Stimulated activated CD4-positive, alpha-beta T cell treated with anti-CD3 and anti-CD28 coated beads, TNF-alpha, amount 100 ng/mL, for 48 hours (primary cell): Measurements from ENCODE around the gene DEF6.
"Not testable (repeated sequence)": the region's sequence is repeated elsewhere in the genome, so short reads cannot be mapped to it uniquely, and the experiment has no call there.

Experiments
- DNase-seq, 3 donors: peaks; one replicate each; pipeline ENCODE4 v3.0.0-alpha.2; 2020; ENCODE audit warnings: low read depth in 3 of 3

Gene DEF6

DNA sequence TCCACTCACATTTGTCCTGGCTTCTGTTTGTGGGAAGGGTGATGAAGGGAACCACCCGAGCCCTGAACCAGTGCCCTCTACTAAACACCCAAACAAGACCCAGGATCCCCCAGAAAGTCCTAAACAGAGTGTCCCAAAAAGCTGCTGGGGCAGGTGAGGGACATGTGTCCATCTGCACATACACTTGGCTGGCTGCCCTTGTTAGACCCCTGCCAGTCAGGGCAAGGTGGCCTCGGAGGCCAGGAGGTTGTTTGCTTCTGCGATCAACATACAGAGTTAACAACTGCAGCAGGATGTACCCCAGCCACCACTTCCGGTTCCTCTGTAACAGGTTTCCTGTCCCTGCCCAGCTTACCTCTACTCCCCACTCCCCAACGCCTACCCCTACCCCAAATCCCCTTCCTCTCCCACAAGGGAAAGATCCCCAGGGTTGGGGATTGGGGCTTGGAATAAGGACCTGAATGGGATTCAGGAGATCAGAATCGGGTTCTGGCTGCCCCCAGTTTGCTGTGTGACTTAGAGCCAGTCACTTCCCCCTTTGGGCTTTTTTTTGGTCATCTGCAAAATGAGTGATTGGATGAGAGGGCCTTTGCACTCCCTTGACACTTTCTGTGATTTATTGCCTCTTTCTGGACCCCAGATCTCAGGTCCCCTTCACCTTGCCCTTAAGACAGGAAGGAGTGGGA lies 13.9 kb downstream of the DEF6 start:
- no peak for DNase-seq

DNA sequence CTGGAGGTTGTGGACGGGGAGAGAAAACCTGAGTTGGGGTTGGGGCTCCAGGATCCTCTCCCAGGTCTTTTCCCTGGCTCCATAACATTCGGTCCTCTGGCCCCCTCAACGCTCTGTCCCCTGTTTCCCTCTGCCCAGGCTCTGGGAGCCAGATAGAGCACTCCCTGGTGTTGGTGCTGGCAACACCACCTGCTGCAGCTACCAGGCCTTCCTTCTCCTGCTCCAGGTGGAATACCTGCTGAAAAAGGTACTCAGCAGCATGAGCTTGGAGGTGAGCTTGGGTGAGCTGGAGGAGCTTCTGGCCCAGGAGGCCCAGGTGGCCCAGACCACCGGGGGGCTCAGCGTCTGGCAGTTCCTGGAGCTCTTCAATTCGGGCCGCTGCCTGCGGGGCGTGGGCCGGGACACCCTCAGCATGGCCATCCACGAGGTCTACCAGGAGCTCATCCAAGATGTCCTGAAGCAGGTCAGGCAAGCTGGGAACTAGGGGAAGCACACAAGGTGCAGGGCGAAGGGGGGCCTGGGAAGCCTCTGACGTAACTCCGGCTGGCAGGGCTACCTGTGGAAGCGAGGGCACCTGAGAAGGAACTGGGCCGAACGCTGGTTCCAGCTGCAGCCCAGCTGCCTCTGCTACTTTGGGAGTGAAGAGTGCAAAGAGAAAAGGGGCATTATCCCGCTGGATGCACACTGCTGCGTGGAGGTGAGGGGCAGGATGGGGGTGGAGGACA lies 14.6 kb downstream of the DEF6 start:
- no peak for DNase-seq

DNA sequence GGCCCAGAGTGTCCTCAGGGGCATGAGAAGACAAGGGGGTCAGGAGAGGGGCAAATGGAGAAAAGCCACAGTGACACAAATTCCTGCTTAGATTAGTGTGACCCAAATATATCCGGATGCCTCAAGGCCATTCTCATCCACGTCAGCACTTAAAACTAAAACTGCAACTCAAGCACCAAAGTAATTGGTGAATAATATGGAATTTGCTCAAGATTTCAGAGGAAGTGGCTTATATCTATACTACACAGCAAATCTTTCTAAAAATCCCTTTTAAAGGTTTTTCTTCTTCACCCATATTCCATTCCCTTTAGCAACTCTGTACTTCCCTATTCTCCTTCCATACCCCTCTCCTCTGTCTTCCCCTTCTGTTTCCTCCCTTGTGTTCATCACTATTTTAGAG lies 15.2 kb downstream of the DEF6 start:
- no peak for DNase-seq

DNA sequence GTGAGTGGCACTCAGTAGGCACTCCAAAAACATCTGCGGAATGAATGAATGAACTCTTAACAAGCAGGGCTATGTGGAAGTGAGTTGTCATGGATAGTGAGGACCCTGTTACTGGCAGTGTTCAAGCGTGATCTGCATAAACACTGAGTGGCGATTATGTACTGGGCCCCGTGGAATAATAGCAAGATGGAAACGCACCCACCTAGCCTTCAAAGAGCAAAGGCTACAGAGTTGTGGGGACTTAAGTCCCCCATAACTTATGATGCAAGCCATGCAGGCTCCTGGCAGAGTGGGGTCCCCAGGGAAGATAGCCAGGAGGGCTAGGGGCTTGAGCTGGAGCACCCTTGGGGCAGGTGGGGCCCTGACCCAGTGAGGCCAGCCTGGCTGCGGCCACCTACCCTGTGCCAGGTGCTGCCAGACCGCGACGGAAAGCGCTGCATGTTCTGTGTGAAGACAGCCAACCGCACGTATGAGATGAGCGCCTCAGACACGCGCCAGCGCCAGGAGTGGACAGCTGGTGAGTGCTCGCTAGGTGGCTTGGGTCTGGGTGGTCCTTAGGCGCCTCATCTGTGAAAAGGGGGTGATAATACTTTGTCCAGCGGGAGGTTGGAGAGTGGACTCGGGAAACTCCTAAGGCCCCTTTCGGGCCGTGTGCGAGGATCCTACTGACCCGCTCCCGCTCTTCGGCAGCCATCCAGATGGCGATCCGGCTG lies 20.0 kb downstream of the DEF6 start:
- DNase-seq: no peak

DNA sequence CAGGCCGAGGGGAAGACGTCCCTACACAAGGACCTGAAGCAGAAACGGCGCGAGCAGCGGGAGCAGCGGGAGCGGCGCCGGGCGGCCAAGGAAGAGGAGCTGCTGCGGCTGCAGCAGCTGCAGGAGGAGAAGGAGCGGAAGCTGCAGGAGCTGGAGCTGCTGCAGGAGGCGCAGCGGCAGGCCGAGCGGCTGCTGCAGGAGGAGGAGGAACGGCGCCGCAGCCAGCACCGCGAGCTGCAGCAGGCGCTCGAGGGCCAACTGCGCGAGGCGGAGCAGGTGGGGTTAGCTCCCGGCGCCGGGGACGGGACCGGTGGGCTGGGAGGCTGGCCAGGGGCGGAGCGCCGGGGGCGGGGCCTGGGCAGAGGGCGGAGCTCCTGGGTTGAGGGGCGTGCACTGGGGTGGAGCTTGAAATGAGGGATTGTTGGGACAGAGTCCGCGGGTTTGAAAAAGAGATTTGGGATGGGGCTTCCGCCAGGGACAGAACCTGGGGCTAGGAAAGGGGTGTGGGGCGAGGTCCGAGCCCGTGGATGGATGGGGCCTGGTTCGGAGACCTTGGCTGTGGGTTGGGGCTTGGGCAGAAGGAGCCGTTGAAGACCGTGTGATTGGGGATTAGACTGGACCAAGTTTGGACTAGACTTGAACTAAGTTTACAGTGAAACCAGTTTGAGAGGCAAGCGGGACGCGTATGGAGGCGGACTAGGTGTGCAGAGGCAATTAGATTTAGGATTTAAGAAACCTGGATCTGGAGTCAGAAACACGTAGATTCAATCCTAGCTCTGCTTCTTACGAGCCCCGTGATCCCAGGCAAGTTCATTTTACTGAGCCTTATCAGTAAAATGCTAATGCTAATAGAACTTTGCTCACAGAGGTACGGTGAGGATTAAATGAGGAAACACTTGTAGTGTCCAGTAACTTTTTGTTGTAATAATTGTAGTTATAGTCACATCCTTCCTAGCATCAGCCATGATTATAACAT lies 20.9 kb downstream of the DEF6 start:
- DNase-seq: no peak

DNA sequence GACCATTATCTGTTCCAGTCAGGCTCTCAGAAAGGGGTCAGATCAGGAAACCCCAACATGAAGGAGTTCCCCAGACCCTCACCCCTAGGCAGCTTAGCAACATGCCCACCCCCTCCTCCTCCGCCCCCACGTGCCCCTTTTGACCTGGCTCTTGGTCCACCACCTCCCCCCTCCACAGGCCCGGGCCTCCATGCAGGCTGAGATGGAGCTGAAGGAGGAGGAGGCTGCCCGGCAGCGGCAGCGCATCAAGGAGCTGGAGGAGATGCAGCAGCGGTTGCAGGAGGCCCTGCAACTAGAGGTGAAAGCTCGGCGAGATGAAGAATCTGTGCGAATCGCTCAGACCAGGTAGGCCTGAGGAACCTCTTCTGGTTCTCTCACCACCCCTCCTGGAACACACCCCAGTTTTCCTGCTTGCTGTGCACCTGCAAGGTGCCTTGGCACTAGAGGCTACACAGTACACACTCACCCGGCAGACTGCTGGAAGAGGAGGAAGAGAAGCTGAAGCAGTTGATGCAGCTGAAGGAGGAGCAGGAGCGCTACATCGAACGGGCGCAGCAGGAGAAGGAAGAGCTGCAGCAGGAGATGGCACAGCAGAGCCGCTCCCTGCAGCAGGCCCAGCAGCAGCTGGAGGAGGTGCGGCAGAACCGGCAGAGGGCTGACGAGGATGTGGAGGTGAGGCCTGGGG lies 21.9 kb downstream of the DEF6 start:
- DNase-seq: no peak

DNA sequence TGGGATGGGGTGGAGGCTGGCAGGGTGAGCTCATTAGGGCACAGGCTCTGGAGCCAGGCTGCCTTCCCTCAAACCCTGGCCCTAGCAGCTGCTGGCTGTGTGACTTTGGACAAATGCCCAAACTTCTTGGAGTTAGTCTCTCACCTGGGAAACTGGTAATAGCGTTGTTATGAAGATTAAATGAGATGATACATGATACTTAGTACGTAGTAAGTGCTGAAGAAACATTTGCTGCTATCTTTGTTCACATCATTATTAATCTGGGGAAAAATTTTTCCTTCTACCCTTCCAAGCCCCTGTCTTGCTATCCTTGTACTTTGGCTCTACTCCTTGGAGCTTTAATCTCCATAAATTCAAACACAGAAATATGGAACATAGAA lies 22.4 kb downstream of the DEF6 start:
- DNase-seq: no peak

DNA sequence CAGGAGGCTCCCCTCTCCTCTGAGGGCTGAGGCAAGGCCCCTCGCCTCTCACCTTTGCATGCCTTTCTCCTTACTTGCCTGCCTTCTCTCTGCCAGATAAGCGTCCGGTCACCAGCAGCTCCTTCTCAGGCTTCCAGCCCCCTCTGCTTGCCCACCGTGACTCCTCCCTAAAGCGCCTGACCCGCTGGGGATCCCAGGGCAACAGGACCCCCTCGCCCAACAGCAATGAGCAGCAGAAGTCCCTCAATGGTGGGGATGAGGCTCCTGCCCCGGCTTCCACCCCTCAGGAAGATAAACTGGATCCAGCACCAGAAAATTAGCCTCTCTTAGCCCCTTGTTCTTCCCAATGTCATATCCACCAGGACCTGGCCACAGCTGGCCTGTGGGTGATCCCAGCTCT lies 23.5 kb downstream of the DEF6 start:
- no peak for DNase-seq

DNA sequence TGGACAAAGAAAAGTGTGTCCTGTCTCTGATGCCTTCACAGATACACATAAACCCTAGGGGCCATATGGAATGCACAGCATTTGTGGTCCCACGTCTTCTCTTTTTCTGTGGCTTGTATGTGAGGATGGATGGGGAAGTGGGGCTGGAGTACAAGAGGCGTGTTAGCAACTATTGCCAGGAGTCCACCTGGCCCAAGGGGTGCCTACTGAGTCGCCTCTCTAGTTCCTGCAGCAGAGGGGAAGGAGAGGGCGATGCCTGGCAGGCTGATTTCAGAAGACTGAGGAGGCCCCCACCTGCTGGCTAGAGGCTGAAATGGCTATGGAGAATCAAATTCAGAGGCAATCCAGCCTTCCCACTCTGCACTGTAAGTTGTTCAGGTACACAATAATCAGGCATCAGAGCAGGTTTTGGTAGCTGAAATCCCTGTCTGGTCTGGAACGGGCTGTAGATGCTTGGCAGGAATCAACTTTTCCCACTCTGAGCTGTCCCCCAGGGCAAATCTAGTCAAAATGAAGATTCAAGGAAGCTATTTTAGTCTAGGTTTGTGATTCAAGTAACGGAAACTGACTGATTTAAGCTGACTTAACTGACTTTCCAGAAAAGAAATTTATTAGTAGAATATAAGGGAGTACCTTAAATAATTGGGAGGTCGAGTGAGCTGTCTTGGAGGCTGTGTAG lies 29.9 kb downstream of the DEF6 start:
- peak; percentile 46 to 55 (median 55) for DNase-seq

DNA sequence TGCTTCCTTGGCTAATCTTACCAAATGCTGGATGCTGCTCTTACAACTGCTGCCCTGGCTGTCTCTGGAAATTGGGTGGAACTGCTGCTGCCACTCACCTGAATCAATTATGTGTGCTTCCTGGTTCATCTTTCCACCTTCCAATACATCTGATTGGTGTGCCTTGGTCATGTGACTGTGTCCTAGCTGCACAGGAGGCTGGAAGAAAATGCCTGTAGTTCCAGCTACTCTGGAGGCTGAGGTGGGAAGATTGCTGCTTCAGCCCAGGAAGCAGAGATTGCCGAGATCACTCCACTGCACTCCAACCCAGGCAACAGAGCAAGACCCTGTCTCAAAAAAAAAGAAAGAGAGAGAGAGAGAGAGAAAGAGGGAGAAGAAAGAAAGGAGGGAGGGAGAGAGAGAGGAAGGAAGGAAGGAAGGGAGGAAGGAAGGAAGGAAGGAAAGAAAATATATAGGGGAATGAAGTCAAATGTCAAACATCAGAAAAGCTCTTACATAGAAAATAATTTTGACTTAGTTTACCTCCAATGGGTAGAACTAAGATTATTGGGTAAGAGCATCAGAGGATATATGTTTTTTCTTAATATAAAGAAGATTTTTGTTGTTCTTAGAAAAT lies 30.6 kb downstream of the DEF6 start:
- no peak for DNase-seq

DNA sequence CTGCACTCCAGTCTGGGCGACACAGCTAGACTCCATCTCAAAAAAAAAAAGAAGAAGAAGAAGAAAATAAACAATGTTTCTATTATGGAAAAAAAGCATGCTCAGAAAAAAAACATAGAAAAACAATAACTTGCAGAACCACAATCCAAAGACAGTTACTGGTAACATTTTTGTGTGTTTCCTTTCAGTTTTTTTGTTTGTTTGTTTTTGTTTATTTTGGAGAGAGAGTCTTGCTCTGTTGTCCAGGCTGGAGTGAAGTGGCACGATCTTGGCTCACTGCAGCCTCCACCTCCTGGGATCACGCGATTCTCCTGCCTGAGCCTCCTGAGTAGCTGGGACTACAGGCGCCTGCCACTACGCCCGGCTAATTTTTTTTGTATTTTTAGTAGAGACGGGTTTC lies 31.3 kb downstream of the DEF6 start:
- not testable (repeated sequence) for DNase-seq

DNA sequence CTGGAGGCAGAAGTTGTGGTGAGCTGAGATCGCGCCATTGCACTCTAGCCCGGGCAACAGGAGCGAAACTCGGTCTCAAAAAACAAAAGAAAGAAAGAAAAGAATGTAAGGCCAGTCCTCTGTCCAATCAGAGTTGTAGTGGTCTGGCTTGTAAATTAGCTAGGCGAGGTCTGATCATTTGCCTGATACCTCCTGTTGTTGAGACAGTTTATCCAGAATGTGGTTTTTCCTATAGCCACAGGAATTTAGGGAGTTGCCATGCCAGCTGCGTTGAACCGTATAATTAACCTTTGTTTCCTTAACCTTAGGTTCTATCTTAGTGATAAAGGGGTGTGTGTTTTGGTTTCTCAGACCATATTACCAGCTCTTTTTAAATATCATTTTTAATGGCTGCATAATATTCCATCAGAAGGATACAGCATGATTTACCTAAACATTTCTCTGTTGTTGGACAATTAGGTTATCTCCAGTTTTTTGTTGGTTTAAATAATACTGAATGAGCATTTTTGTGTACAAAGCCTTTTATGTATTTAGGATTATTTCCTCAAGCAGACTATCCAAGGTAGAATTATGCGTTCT lies 33.0 kb downstream of the DEF6 start:
- no peak for DNase-seq

DNA sequence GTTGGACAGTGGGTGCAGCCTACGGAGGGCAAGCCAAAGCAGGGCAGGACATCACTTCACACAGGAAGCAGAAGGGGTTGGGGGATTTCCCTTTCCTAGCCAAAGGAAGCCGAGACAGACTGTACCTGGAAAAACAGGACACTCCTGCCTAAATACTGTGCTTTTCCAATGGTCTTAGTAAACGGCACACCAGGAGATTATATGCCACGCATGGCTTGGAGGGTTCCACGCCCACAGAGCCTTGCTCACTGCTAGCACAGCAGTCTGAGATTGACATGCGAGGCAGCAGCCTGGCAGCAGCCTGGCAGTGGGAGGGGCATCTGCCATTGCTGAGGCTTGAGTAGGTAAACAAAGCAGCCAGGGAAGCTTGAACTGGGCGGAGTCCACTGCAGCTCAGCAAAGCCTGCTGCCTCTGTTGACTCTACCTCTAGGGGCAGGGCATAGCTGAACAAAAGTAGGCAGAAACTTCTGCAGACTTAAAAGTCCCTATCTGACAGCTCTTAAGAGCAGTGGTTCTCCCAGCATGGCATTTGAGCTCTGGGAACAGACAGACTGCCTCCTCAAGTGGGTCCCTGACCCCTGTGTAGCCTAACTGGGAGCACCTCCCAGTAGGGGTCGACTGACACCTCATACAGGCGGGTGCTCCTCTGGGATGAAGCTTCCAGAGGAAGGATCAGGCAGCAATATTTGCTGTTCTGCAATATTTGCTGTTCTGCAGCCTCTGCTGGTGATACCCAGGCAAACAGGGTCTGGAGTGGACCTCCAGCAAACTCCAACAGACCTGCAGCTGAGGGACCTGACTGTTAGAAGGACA lies 34.7 kb downstream of the DEF6 start:
- DNase-seq: peak in 2 of 3 donors; percentile 41 to 43

DNA sequence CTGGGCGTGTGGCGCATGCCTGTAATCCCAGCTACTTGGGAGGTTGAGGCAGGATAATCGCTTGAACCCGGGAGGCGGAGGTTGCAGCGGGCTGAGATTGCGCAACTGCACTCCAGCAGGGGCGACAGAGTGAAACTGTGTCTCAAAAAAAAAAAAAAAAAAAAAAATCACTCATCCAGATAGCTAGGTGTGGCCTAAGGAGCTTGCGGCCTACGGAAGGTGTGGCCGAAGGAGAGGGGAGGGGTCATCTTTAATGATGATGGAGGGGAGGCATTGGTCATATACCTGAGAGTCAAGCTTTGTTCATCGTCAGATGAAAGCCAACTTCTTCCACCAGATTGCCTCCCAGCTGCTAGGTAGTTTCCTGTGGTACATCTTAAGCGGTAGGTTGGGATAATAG lies 43.9 kb downstream of the DEF6 start:
- DNase-seq: no peak

DNA sequence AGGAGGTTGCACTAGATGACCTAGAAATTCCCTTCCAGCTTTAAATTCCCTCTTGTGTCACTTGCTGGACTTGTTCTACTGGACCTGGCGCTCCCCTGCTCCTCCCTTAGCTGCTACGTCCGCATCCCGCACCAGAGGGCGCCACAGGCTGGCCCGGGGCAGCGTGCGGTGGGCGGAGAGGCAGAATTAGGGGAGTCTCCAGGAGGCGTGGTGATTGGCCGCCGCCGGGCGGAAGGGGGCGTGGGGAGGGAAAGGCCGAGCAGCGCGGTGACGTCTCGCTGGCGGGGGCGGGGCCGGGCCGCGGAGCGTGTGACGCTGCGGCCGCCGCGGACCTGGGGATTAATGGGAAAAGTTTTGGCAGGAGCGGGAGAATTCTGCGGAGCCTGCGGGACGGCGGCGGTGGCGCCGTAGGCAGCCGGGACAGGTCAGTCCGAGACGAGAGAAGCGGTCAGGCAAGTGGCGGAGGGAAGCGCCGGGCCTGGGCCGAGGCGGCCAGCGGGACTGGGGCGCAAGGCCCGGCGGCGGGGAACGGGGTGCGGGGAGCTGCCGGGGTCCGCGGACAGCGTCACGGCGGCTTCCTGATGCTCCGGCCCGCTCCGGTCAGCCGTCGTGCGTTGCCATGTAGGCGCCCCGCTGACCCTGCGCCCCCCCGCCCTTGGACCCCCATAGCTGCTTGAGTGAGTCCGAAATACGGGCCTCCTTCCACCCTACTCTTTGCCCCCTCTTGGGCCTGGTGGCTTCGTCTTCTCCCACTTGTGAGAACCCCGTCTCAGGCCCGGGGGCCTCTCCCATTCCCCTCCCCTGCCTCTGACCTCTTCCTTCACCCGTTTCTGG lies 44.9 kb downstream of the DEF6 start, which contains the start of gene PPARD:
PPARD (plus strand) TSS at position 301 of the 834 bp plus-strand sequence. CDS start 68,530 bp downstream, outside the sequence.
- DNase-seq: peak; percentile 95 to 97 (median 97)

DNA sequence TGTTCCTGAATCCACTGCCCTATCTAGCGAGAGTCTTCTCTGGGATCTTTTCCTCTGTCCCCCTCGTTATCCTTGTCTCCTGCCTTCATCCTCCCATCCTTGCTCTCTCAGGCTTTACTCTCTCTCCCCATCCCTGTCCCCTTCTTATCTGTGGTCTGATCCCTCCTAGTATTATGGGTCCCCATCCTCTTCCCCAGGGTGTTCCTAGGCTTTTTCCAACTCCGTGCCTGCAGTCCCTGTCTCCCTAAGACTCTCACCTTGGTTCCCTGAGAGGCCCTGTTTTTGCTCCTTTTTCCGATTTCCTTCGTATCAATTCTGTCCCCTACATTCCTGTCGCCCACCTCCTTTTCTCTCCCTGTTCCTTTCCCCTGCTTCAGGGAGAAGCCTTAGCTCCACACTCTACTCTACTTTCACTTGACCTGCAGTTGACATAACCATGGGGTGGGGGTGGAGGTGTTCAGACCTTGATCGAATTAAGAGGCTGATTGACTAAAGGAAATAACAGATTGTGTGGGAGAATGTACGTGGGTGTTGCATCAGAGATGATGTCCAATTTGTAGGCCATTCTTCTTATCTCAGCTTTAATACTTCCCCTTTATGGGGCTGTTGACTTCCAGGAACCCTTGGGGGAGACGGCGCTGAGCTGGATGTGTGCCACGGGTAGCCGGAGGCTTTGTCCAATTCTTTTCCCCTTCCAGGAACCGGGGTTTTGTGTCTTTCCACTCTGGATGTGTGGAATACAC lies 45.6 kb downstream of the DEF6 start:
- no peak for DNase-seq
